AG09309 (cell line): Measurements from ENCODE around the gene CD74.
A peak's percentile ranks its signal among the peaks of the same experiment; 100 is the strongest.

ENCODE experiments used
- DNase-seq: peaks from one replicate; pipeline ENCODE4 v3.0.0-alpha.2; 2010; ENCODE audit warnings: low read depth
- H3K4me3 ChIP-seq: 2 replicates; pipeline ENCODE4 v1.5.1; 2011; ENCODE audit warnings: mild to moderate bottlenecking, low read depth, low read length, moderate library complexity; ENCODE audit not compliant: control insufficient read depth
- CTCF ChIP-seq: IDR thresholded peaks from 2 replicates; pipeline ENCODE4 v1.5.1; 2011; ENCODE audit warnings: mild to moderate bottlenecking, low read depth, low read length, inconsistent platforms; ENCODE audit not compliant: insufficient read depth, control insufficient read depth; ENCODE audit errors: missing control alignments

CD74 gene

GRCh38 chr5:150401076-150401375 lies 11.7 kb downstream of the CD74 start:
- no peak for TF ChIP-seq CTCF
- no peak for DNase-seq

DNA sequence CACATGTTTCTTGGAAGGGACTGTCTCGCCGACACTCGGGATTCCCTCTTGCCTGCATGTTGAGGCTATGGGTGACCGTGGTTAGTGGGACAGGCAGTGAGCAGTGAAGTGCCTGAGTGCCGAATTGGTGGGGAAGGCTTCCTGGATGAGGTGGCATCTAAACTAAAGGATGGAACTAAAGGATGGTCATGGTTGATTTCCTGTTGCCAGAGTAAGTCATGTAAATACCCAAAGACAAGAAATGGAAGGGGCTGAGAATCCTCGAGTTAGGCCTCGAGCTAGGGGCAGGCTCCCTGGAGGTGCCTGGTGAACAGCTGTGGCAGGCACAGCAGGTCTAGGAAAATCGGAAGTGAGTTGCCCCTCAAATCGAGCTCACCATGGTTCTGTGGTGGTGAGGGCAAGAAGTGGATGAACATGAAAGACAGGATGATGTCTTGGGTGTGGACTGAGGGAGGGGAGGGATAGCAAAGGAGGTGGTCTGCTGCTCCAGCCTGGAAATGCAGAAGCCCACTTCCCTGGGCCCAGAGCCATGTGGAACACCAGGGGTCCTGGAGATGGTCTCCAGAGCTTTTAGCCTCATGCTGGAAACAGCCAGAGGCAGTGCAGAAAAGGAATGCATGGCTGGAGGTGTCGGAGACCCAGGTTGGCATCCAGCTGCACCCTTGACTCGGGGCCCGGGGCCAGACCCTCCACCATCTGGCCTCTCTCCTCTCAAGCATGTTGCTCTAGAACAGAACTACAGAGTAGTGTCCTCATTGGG lies 12.2 kb downstream of the CD74 start:
- no peak overlapping the region for H3K4me3 ChIP-seq

More at GRCh38 chr5:150401076-150401375, 11.7 kb downstream of the CD74 start:
- no peak overlapping the region for H3K4me3 ChIP-seq

DNA sequence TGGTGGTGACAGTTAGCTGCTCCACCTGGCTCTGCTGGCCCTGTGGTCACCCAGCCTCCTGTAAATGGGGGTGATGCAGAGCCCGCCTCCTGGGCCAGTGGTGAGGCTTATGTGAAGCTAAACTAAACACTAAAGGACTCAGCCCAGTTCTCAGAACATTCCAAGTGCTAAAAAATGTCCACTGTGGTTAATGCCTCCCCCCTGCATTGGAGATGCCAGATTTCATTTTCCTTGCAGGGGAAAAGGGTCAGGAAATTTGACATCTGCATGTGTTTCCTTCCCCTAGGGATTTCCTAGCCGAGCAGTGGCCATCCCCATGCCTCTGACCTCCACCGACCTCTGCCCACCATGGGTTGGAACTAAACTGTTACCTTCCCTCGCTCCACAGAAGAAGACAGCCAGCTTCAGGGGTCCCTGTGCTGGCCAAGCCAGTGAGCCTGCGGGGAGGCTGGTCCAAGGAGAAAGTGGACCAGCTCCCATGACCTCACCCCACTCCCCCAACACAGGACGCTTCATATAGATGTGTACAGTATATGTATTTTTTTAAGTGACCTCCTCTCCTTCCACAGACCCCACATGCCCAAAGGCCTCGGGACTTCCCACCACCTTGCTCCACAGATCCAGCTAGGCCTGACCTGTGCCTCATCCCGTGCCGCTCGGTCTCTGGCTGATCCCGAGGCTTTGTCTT lies 13.0 kb downstream of the CD74 start:
- DNase-seq, result no peak
- H3K4me3 ChIP-seq, result no peak overlapping the region
- TF ChIP-seq CTCF, result no peak

More for the DNA sequence above, 12.2 kb downstream of the CD74 start:
- TF ChIP-seq CTCF, result no peak
- no peak for DNase-seq

DNA sequence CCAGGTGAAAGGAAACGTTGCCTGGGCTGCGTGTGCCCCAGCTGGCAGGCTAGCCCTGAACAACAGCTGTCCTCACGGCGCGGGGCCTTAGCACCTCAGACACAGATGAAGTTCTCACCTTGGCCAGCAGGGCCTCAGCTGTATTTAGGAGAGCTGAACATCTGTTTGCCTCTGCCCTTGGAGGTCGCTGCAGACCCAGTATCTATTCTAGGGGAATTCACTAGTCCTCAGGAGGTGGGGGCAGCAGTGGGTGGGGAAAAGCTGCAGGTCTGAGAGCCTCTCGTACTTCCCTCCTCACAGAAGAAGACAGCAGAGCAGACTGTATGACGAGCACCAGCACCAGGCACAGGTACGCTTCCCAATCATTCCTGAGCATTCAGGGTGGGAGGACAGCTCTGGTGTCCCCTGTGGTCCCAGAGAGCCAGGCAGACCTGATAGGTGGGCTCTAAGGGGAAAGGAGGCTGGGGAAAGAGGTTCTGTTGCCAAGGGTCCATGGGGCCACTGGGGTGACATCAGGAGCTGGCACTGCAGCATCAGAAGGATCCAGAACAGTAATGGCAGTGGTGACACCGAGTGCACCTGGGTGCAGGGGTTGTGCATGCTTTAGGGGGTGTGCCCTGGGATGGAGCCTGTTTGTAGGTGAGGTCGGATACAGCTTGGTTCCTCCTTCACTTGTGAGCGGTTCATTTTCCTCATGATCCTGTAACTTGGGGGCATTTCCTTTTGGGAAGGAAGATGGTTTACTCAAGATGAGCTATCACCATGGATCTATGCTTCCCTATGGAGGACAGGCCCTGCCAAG lies 13.8 kb downstream of the CD74 start:
- no peak for TF ChIP-seq CTCF
- H3K4me3 ChIP-seq, result no peak overlapping the region
- no peak for DNase-seq

DNA sequence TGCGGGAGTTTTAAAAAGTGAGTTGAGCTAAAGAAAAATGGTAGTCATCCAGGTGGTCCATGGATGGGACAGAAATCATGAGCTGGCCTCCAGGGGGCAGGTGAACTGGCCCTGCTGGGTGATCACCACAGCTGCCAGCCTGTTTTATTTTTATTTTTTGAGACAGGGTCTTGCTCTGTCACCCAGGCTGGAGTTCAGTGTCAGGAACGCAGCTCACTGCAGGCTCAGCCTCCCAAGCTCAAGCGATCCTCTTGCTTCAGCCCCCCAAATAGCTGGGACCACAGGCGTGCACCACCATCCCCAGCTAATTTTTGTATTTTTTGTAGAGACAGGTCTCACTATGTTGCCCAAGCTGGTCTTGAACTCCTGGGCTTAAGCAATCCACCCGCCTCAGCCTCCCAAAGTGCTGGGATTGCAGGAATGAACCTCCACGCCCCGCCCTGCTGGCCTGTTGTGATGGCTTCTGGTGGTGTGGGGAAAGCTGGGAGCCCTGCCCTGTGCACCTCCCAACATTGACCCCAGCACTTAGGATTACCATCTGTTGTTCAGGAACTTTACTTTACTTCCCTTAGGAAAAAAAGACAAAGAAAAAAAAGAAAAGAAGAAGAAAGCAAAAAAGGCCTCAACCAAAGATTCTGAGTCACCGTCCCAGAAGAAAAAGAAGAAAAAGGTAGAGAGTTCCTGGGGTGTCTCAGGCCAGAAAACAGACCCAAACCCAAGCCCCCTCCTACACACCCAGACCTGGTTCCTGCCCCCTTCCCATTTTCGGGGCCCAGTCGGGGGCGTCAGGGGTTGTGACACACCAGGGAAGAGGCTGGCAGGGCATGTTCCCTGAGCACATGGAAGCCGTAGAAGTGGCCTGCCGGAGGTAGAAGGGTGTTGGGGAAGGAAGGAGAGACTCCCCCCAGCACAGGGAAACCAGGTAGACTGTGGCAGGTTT lies 14.7 kb downstream of the CD74 start:
- TF ChIP-seq CTCF, result peak; percentile 14
- no peak for DNase-seq
- no peak overlapping the region for H3K4me3 ChIP-seq
